Uterine smooth muscle cell (primary cell): ENCODE data around the gene CDH2. TPM values are rescaled to one million over a fixed set of nuclear protein-coding genes. Genes with fewer than 3 reads are reported as not detected.

Experiments
- total RNA-seq: library from RNA; depleted of rRNA; stranded (reverse); fragments of >200 nt; gene quantifications from 2 replicates; pipeline ENCODE4 v1.2.3, GENCODE V29; 2014

Gene CDH2
- total RNA-seq, result 46.3 and 107 TPM in 2 replicates

GRCh38 chr18:28176948-28177827 is at the start of gene CDH2:
TSS of gene CDH2 (minus strand) at chr18:28177130. CDS start at chr18:28177022, 108 bp downstream.

